Ovary (tissue), 3 donors: ENCODE results near the gene ME3.

Source experiments
- POLR2A ChIP-seq: fragments of 450-650 bp; IDR thresholded peaks from one replicate; pipeline ENCODE4 v1.6.1; 2017; ENCODE audit warnings: antibody characterized with exemption, mild to moderate bottlenecking, moderate library complexity
- TF ChIP-seq, protein P1 (sequence below), 3 donors: fragments of 450-650 bp in 2 of 3; fragments of 200-600 bp in 1 of 3; IDR thresholded peaks; one replicate each; pipeline versions ENCODE4 v1.5.1 to v1.8.0; 2016 to 2022; ENCODE audit warnings: antibody characterized with exemption in 3 of 3, mild to moderate bottlenecking in 1 of 3
- donor health status: DM: no; HTN: no; CAD: no.

DNA sequence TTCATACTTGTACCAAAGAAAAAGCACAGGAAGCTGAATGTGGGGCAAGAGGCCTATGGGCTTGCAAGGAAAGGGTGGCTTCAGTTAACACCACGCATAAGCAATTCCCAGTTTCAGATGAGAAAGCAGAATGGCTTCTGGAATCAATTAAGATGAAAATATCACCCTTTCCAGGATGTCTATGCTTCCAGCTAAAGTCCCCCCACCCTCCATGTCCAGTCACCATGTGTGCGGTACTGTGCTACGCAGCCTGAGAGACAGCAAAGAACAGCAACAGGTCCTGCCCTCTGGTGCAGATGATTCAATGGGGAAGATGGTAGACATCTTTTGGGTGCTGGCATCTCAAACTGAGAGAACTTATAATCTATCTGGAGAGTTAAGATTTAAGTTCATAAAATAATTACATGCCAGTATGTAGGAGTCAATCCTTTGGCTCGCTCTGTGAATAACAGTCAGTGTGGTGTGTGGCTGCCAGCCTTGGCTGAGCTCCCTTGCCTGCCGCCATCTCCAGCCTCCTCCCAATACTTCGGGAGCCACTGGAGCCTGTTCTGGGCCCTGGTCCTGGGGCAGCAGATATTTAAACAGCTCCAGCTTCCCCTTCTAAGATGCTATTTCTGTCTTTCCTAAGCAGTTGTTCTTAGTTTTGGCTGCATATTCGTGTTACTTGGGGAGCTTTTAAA is 44.5 kb downstream of the ME3 start:
- TF ChIP-seq, protein P1, sequence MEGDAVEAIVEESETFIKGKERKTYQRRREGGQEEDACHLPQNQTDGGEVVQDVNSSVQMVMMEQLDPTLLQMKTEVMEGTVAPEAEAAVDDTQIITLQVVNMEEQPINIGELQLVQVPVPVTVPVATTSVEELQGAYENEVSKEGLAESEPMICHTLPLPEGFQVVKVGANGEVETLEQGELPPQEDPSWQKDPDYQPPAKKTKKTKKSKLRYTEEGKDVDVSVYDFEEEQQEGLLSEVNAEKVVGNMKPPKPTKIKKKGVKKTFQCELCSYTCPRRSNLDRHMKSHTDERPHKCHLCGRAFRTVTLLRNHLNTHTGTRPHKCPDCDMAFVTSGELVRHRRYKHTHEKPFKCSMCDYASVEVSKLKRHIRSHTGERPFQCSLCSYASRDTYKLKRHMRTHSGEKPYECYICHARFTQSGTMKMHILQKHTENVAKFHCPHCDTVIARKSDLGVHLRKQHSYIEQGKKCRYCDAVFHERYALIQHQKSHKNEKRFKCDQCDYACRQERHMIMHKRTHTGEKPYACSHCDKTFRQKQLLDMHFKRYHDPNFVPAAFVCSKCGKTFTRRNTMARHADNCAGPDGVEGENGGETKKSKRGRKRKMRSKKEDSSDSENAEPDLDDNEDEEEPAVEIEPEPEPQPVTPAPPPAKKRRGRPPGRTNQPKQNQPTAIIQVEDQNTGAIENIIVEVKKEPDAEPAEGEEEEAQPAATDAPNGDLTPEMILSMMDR (IDR thresholded peaks at IDR 0.05) = no peak
- no peak for TF ChIP-seq POLR2A
